Caco-2 (cell line): Measurements from ENCODE around the gene SEMA4D. TPM values are rescaled to one million over a fixed set of nuclear protein-coding genes. Genes with fewer than 3 reads are reported as not detected.

Experiments
- BruUV-seq: library from RNA; stranded (reverse); fragments of 400-500 nt; replicated peaks from 2 replicates; lab custom pipeline; 2021; lab: Mats Ljungman, UMichigan
- CTCF ChIA-PET: fragments of 300-600 bp; sonication (Branson Sonifier 250); formaldehyde crosslinking; loops from one replicate; lab custom pipeline; 2022; ENCODE audit warnings: antibody characterized with exemption; lab: Charles Lee
- POLR2A ChIA-PET: fragments of 300-600 bp; sonication (Branson Sonifier 250); formaldehyde crosslinking; loops from one replicate; lab custom pipeline; 2022; ENCODE audit warnings: antibody characterized with exemption; lab: Charles Lee
- DNase-seq, 2 experiments: peaks; one replicate each; pipeline versions ENCODE4 v3.0.0 to v3.0.0-alpha.2; 2020 to 2022
- H3K27me3 ChIP-seq: replicated peaks from 2 replicates; pipeline ENCODE4 v1.6.0; 2011; ENCODE audit warnings: low read length; ENCODE audit not compliant: control insufficient read depth, insufficient read depth
- H3K36me3 ChIP-seq: 2 replicates; pipeline ENCODE4 v1.5.1; 2011; ENCODE audit warnings: low read length; ENCODE audit not compliant: control insufficient read depth, insufficient read depth
- H3K4me1 ChIP-seq: fragments of 250-450 bp; sonication (Bioruptor Pico); 2 replicates; pipeline ENCODE4 v1.5.1; 2020; ENCODE audit warnings: mild to moderate bottlenecking
- H3K4me3 ChIP-seq: 2 replicates; pipeline ENCODE4 v1.5.1; 2011; ENCODE audit warnings: low read depth, mild to moderate bottlenecking, control low read depth, low read length
- H3K9me3 ChIP-seq: fragments of 250-450 bp; sonication (Bioruptor Pico); 2 replicates; pipeline ENCODE4 v1.5.1; 2020; ENCODE audit warnings: mild to moderate bottlenecking, moderate library complexity
- H3K27ac Mint-ChIP-seq: one replicate; pipeline ENCODE4 v1.8.0; 2022; ENCODE audit warnings: mixed read lengths; ENCODE audit not compliant: unreplicated experiment
- H3K27me3 Mint-ChIP-seq: one replicate; pipeline ENCODE4 v1.8.0; 2022; ENCODE audit warnings: mixed read lengths; ENCODE audit not compliant: insufficient read depth, unreplicated experiment
- H3K36me3 Mint-ChIP-seq: one replicate; pipeline ENCODE4 v1.8.0; 2022; ENCODE audit warnings: mild to moderate bottlenecking, mixed read lengths; ENCODE audit not compliant: insufficient read depth, unreplicated experiment
- H3K4me1 Mint-ChIP-seq: one replicate; pipeline ENCODE4 v1.8.0; 2022; ENCODE audit warnings: low read depth, mixed read lengths; ENCODE audit not compliant: unreplicated experiment
- H3K4me3 Mint-ChIP-seq: one replicate; pipeline ENCODE4 v1.8.0; 2022; ENCODE audit warnings: mild to moderate bottlenecking, moderate library complexity, mixed read lengths; ENCODE audit not compliant: unreplicated experiment
- H3K9me3 Mint-ChIP-seq: one replicate; pipeline ENCODE4 v1.8.0; 2022; ENCODE audit warnings: mixed read lengths; ENCODE audit not compliant: unreplicated experiment
- CTCF ChIP-seq, 2 experiments: fragments of 200-600 bp in 1 of 2; IDR thresholded peaks; 1 replicate in 1 of 2; 2 replicates in 1 of 2; pipeline versions ENCODE4 v1.5.1 to v1.8.0; 2011 to 2022; ENCODE audit warnings: antibody characterized with exemption in 1 of 2, control low read depth in 1 of 2, inconsistent platforms in 1 of 2, low read depth in 1 of 2, low read length in 1 of 2, mild to moderate bottlenecking in 1 of 2, moderate library complexity in 1 of 2; ENCODE audit not compliant: insufficient read depth in 1 of 2, severe bottlenecking in 1 of 2, unreplicated experiment in 1 of 2
- intact Hi-C: fragments of 100-400 bp; cut with micrococcal nuclease; formaldehyde crosslinking; loops from one replicate; pipeline ENCODE4 v1.10.0; 2022; ENCODE audit not compliant: unreplicated experiment
- total RNA-seq: library from RNA; stranded (reverse); gene quantifications from 2 replicates; pipeline ENCODE4 v1.2.3, GENCODE V29; 2022

Gene SEMA4D
- total RNA-seq, 1 experiment from 2014 or later: 17.1 TPM

GRCh38 chr9:89434636-89435035 lies 63.3 kb downstream of the SEMA4D start:
- no peaks in the 10 kb centered on the region for H3K36me3 ChIP-seq
- intact Hi-C loops: no loop called here
- DNase-seq: no peak
- no peaks in the 10 kb centered on the region for H3K27me3 ChIP-seq
- Mint-ChIP-seq H3K27me3 (no peaks in the 10 kb centered on the region), H3K36me3 (no peaks in the 10 kb centered on the region), H3K9me3 (no peaks in the 10 kb centered on the region), H3K27ac (no peak overlapping the region), H3K4me1 (peaks cover 6% of the 10 kb centered on the region), H3K4me3 (no peak overlapping the region)
- ChIA-PET POLR2A (no interaction called here), CTCF (no interaction called here)
- H3K9me3 ChIP-seq: no peaks in the 10 kb centered on the region
- no TSS peak for BruUV-seq
- H3K4me3 ChIP-seq: no peak overlapping the region
- no peak for TF ChIP-seq CTCF (IDR thresholded peaks at IDR 0.05; ENCODE audit: insufficient read depth in 1 of 2, low read depth in 1 of 2, low read length in 1 of 2, severe bottlenecking in 1 of 2, unreplicated experiment in 1 of 2)
- H3K4me1 ChIP-seq: 0 out of 2 replicates have a peak, but pooled peaks cover 9% of the 10 kb centered on the region

- no TSS peak for BruUV-seq
- peaks cover 6% of the 10 kb centered on the region for H3K4me1 Mint-ChIP-seq
- no peak overlapping the region for H3K27ac Mint-ChIP-seq
- Histone ChIP-seq H3K4me3 (no peak overlapping the region), H3K4me1 (0 out of 2 replicates have a peak, but pooled peaks cover 9% of the 10 kb centered on the region), H3K36me3 (no peaks in the 10 kb centered on the region), H3K27me3 (no peaks in the 10 kb centered on the region), H3K9me3 (no peaks in the 10 kb centered on the region)
- no peaks in the 10 kb centered on the region for H3K9me3 Mint-ChIP-seq
- CTCF ChIA-PET: no interaction called here
- H3K36me3 Mint-ChIP-seq: no peaks in the 10 kb centered on the region
- H3K4me3 Mint-ChIP-seq: no peak overlapping the region
- intact Hi-C loops: no loop called here
- no peak for DNase-seq
- POLR2A ChIA-PET: no interaction called here
- H3K27me3 Mint-ChIP-seq: no peaks in the 10 kb centered on the region
- TF ChIP-seq CTCF (IDR thresholded peaks at IDR 0.05; ENCODE audit: insufficient read depth in 1 of 2, low read depth in 1 of 2, low read length in 1 of 2, severe bottlenecking in 1 of 2, unreplicated experiment in 1 of 2): no peak
Observed at GRCh38 chr9:89433826-89434225, 64.1 kb downstream of the SEMA4D start.

- CTCF ChIA-PET: no interaction called here
- H3K27me3 Mint-ChIP-seq: no peaks in the 10 kb centered on the region
- Histone ChIP-seq H3K4me1 (0 out of 2 replicates have a peak, but pooled peaks cover 9% of the 10 kb centered on the region), H3K4me3 (no peak overlapping the region), H3K9me3 (no peaks in the 10 kb centered on the region), H3K36me3 (no peaks in the 10 kb centered on the region), H3K27me3 (no peaks in the 10 kb centered on the region)
- intact Hi-C loops: no loop called here
- TF ChIP-seq CTCF (IDR thresholded peaks at IDR 0.05; ENCODE audit: insufficient read depth in 1 of 2, low read depth in 1 of 2, low read length in 1 of 2, severe bottlenecking in 1 of 2, unreplicated experiment in 1 of 2): no peak
- no peak overlapping the region for H3K27ac Mint-ChIP-seq
- DNase-seq: no peak
- no peaks in the 10 kb centered on the region for H3K9me3 Mint-ChIP-seq
- no peak overlapping the region for H3K4me3 Mint-ChIP-seq
- peaks cover 6% of the 10 kb centered on the region for H3K4me1 Mint-ChIP-seq
- POLR2A ChIA-PET: no interaction called here
- no TSS peak for BruUV-seq
- no peaks in the 10 kb centered on the region for H3K36me3 Mint-ChIP-seq
Observed at GRCh38 chr9:89432986-89433530, 64.9 kb downstream of the SEMA4D start.
